Stimulated activated CD4-positive, alpha-beta T cell treated with anti-CD3 and anti-CD28 coated beads, Interleukin-1b, Interleukin-23, amount 100 ng/mL, for 1 hour (primary cell): Measurements from ENCODE around the gene LRWD1.
"Not testable (repeated sequence)": the region's sequence is repeated elsewhere in the genome, so short reads cannot be mapped to it uniquely, and the experiment has no call there.

Source experiments
- DNase-seq, 2 donors: peaks; one replicate each; pipeline ENCODE4 v3.0.0-alpha.2; 2020; ENCODE audit warnings: low read depth in 2 of 2

The LRWD1 gene

GRCh38 chr7:102496861-102497260, 32.1 kb downstream of the LRWD1 start:
- DNase-seq = not testable (repeated sequence)

- not testable (repeated sequence) for DNase-seq
Observed at GRCh38 chr7:102497308-102497707, 32.5 kb downstream of the LRWD1 start.

- not testable (repeated sequence) for DNase-seq
Observed at GRCh38 chr7:102498321-102498720, 33.5 kb downstream of the LRWD1 start.

- DNase-seq = not testable (repeated sequence)
Observed at GRCh38 chr7:102503141-102503540, 38.4 kb downstream of the LRWD1 start.

- not testable (repeated sequence) for DNase-seq
Observed at GRCh38 chr7:102505298-102506185, 40.8 kb downstream of the LRWD1 start.

GRCh38 chr7:102507410-102508088, 42.8 kb downstream of the LRWD1 start:
- not testable (repeated sequence) for DNase-seq

GRCh38 chr7:102510575-102510974, 45.8 kb downstream of the LRWD1 start:
- DNase-seq = not testable (repeated sequence)

GRCh38 chr7:102511860-102512522, 47.2 kb downstream of the LRWD1 start:
- not testable (repeated sequence) for DNase-seq

GRCh38 chr7:102512642-102513221, 47.9 kb downstream of the LRWD1 start:
- DNase-seq = not testable (repeated sequence)

GRCh38 chr7:102514881-102515721, 50.3 kb downstream of the LRWD1 start:
- DNase-seq = not testable (repeated sequence)

- not testable (repeated sequence) for DNase-seq
Observed at GRCh38 chr7:102515889-102516288, 51.1 kb downstream of the LRWD1 start.

GRCh38 chr7:102516951-102517350, 52.2 kb downstream of the LRWD1 start:
- not testable (repeated sequence) for DNase-seq

GRCh38 chr7:102517550-102518147, 52.9 kb downstream of the LRWD1 start, which contains the start of gene RASA4B:
TSS of gene RASA4B (minus strand) at chr7:102517777. CDS start at chr7:102517710, 67 bp downstream.
- not testable (repeated sequence) for DNase-seq

- not testable (repeated sequence) for DNase-seq
Observed at GRCh38 chr7:102520797-102521196, 56.0 kb downstream of the LRWD1 start.
